ENCODE data around the gene CETP.

- TF ChIP-seq SUZ12 (IDR thresholded peaks at IDR 0.05; ENCODE audit: extremely low read depth, insufficient read depth, insufficient read length), result no peak
- no peak for TF ChIP-seq ZNF274 (IDR thresholded peaks at IDR 0.05; ENCODE audit: low read depth, low read length)
- no peak for TF ChIP-seq YY1 (IDR thresholded peaks at IDR 0.05; ENCODE audit: insufficient read depth, insufficient read length)
These were observed 45.3 kb downstream of the CETP start for GRCh38 chr16:57007050-57007449.

Measured in NT2/D1 (cell line).